ENCODE results near the gene RXFP4. TPM values are rescaled to one million over a fixed set of nuclear protein-coding genes. Genes with fewer than 3 reads are reported as not detected.

Gene RXFP4
- polyA plus RNA-seq, 1 of the 3 experiments (the other 2 are of a cell fraction) = not detected

GRCh38 chr1:155919801-155920200 lies 21.6 kb upstream of the RXFP4 start (continued):
- TF ChIP-seq YY1 (IDR thresholded peaks at IDR 0.05; ENCODE audit: low read depth) = no peak

GRCh38 chr1:155920717-155921116 lies 20.7 kb upstream of the RXFP4 start:
- no peaks in the 10 kb centered on the region for H3K4me1 ChIP-seq (ENCODE audit: control insufficient read depth in 1 of 2, insufficient read depth in 2 of 2, low read depth in 1 of 2, low read length in 1 of 2)
- H3K27ac ChIP-seq (ENCODE audit: low read depth in 2 of 2, low read length in 1 of 2) = no peak overlapping the region
- peaks cover 6% of the 10 kb centered on the region; the same call in 1 of the 2 replicates for H4K20me1 ChIP-seq (ENCODE audit: insufficient read depth)
- H2AFZ ChIP-seq (ENCODE audit: low read depth) = no peak overlapping the region
- H3K9me2 ChIP-seq = no peaks in the 10 kb centered on the region
- peaks cover 62% of the 10 kb centered on the region for H3K79me2 ChIP-seq (ENCODE audit: insufficient read depth)
- 98% methylated on average over 3 of the region's 3 CpGs for WGBS (ENCODE audit: low lambda C conversion rate)
- H3K4me2 ChIP-seq = no peak overlapping the region
- no peak for DNase-seq
- no peaks in the 10 kb centered on the region for H3K9me3 ChIP-seq
- POLR2A ChIA-PET = interaction anchor here (1.5 kb wide), 1 partner anchor 13 kb away, joined by 4 read pairs; the partner anchor contains the start of gene KHDC4
- H3K4me3 ChIP-seq (ENCODE audit: low read depth in 2 of 2, low read length in 1 of 2) = no peak overlapping the region
- H3K9ac ChIP-seq = no peak overlapping the region
- peaks cover 53% of the 10 kb centered on the region for H3F3A ChIP-seq (replicated peaks; ENCODE audit: insufficient read depth)
- H3K36me3 ChIP-seq (replicated peaks in 1 of 2; ENCODE audit: control insufficient read depth in 1 of 2, insufficient read depth in 2 of 2, low read length in 1 of 2) = peaks cover 79 to 88% of the 10 kb centered on the region in 2 experiments
- TF ChIP-seq FOXM1 (IDR thresholded peaks at IDR 0.05; ENCODE audit: low read depth) (no peak), POLR2AphosphoS5 (IDR thresholded peaks at IDR 0.05; ENCODE audit: low read depth, low read length) (0 out of 2 replicates have a peak, but pooled peaks have one; percentile 3), FOSL2 (IDR thresholded peaks at IDR 0.05; ENCODE audit: borderline replicate concordance, low read depth) (no peak)
- CTCF ChIA-PET = interaction anchor here (0.8 to 1.3 kb wide), 2 partner anchors 12 to 69 kb away, joined by 3 read pairs; no protein-coding TSS in a partner anchor
- no peaks in the 10 kb centered on the region for H3K27me3 ChIP-seq (ENCODE audit: insufficient read depth)

- Histone ChIP-seq H3K4me2 (no peak overlapping the region), H2AFZ (ENCODE audit: low read depth) (no peak overlapping the region), H3K79me2 (ENCODE audit: insufficient read depth) (peaks cover 90% of the 10 kb centered on the region), H3K4me3 (ENCODE audit: low read depth in 2 of 2, low read length in 1 of 2) (no peak overlapping the region), H3K27ac (ENCODE audit: low read depth in 2 of 2, low read length in 1 of 2) (no peak overlapping the region), H3K27me3 (ENCODE audit: insufficient read depth) (no peaks in the 10 kb centered on the region), H3K4me1 (ENCODE audit: control insufficient read depth in 1 of 2, insufficient read depth in 2 of 2, low read depth in 1 of 2, low read length in 1 of 2) (peaks cover 0 to under 1% of the 10 kb centered on the region in 2 experiments; a peak in 2 of 4 replicates), H3F3A (replicated peaks; ENCODE audit: insufficient read depth) (peaks cover 35% of the 10 kb centered on the region), H4K20me1 (ENCODE audit: insufficient read depth) (peaks cover 22% of the 10 kb centered on the region), H3K9me3 (no peaks in the 10 kb centered on the region), H3K36me3 (replicated peaks in 1 of 2; ENCODE audit: control insufficient read depth in 1 of 2, insufficient read depth in 2 of 2, low read length in 1 of 2) (peaks cover 84 to 91% of the 10 kb centered on the region in 2 experiments), H3K9ac (no peak overlapping the region), H3K9me2 (no peaks in the 10 kb centered on the region)
- no peak for DNase-seq
- TF ChIP-seq MXI1 (IDR thresholded peaks at IDR 0.05; ENCODE audit: low read depth, low read length) = no peak
- no peak for TF ChIP-seq RAD21 (IDR thresholded peaks at IDR 0.05; ENCODE audit: low read length)
- TF ChIP-seq RCOR1 (IDR thresholded peaks at IDR 0.05; ENCODE audit: low read length) = no peak
- no peak for TF ChIP-seq EP300 (IDR thresholded peaks at IDR 0.05; ENCODE audit: borderline replicate concordance in 1 of 2, low read depth in 1 of 2, low read length in 1 of 2)
- no peak for TF ChIP-seq SIN3A (IDR thresholded peaks at IDR 0.05; ENCODE audit: borderline replicate concordance, low read depth, low read length)
- no peak for TF ChIP-seq TEAD4 (IDR thresholded peaks at IDR 0.05; ENCODE audit: borderline replicate concordance, insufficient read depth)
- TF ChIP-seq, protein P1, sequence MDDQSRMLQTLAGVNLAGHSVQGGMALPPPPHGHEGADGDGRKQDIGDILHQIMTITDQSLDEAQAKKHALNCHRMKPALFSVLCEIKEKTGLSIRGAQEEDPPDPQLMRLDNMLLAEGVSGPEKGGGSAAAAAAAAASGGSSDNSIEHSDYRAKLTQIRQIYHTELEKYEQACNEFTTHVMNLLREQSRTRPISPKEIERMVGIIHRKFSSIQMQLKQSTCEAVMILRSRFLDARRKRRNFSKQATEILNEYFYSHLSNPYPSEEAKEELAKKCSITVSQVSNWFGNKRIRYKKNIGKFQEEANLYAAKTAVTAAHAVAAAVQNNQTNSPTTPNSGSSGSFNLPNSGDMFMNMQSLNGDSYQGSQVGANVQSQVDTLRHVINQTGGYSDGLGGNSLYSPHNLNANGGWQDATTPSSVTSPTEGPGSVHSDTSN (IDR thresholded peaks at IDR 0.05) = no peak
- TF ChIP-seq RFX5 (IDR thresholded peaks at IDR 0.05; ENCODE audit: low read length) = no peak
- TF ChIP-seq, protein P2, sequence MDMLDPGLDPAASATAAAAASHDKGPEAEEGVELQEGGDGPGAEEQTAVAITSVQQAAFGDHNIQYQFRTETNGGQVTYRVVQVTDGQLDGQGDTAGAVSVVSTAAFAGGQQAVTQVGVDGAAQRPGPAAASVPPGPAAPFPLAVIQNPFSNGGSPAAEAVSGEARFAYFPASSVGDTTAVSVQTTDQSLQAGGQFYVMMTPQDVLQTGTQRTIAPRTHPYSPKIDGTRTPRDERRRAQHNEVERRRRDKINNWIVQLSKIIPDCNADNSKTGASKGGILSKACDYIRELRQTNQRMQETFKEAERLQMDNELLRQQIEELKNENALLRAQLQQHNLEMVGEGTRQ (IDR thresholded peaks at IDR 0.05; ENCODE audit: borderline replicate concordance, low read depth, low read length) = no peak
- TF ChIP-seq RXRA (IDR thresholded peaks at IDR 0.05; ENCODE audit: borderline replicate concordance, low read depth) = no peak
- TF ChIP-seq POLR2AphosphoS5 (IDR thresholded peaks at IDR 0.05; ENCODE audit: low read depth, low read length) = no peak
- TF ChIP-seq IRF3 (IDR thresholded peaks at IDR 0.05; ENCODE audit: low read depth, low read length) = no peak
- no peak for TF ChIP-seq GATA2 (CRISPR knock-in tag; IDR thresholded peaks at IDR 0.05)
- TF ChIP-seq USF1 (IDR thresholded peaks at IDR 0.05; ENCODE audit: borderline replicate concordance, low read depth) = no peak
- TF ChIP-seq, protein P3, sequence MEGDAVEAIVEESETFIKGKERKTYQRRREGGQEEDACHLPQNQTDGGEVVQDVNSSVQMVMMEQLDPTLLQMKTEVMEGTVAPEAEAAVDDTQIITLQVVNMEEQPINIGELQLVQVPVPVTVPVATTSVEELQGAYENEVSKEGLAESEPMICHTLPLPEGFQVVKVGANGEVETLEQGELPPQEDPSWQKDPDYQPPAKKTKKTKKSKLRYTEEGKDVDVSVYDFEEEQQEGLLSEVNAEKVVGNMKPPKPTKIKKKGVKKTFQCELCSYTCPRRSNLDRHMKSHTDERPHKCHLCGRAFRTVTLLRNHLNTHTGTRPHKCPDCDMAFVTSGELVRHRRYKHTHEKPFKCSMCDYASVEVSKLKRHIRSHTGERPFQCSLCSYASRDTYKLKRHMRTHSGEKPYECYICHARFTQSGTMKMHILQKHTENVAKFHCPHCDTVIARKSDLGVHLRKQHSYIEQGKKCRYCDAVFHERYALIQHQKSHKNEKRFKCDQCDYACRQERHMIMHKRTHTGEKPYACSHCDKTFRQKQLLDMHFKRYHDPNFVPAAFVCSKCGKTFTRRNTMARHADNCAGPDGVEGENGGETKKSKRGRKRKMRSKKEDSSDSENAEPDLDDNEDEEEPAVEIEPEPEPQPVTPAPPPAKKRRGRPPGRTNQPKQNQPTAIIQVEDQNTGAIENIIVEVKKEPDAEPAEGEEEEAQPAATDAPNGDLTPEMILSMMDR (IDR thresholded peaks at IDR 0.05) = no peak
- TF ChIP-seq GABPA (IDR thresholded peaks at IDR 0.05; ENCODE audit: low read depth) = no peak
- TF ChIP-seq FOXM1 (IDR thresholded peaks at IDR 0.05; ENCODE audit: low read depth) = no peak
- 100% methylated on average over 2 of the region's 2 CpGs for WGBS (ENCODE audit: low lambda C conversion rate)
- ChIA-PET POLR2A (no interaction called here), CTCF (no interaction called here)
Observed at GRCh38 chr1:155925506-155925905, 15.9 kb upstream of the RXFP4 start.
